GM12878 (cell line): ENCODE measurements around the gene PTGR3. TPM values are rescaled to one million over a fixed set of nuclear protein-coding genes. Genes with fewer than 3 reads are reported as not detected.

ENCODE experiments used
- ATF3 ChIP-seq: IDR thresholded peaks from 2 replicates; pipeline ENCODE4 v1.6.1; 2011; ENCODE audit warnings: low read depth, mild to moderate bottlenecking, low read length, moderate library complexity, borderline replicate concordance; ENCODE audit errors: extremely low read depth
- BCL11A ChIP-seq: IDR thresholded peaks from 2 replicates; pipeline ENCODE4 v1.6.1; 2011; ENCODE audit warnings: low read depth, low read length
- BCLAF1 ChIP-seq: fragments of 450-650 bp; IDR thresholded peaks from 2 replicates; pipeline ENCODE4 v1.6.1; 2017; ENCODE audit warnings: antibody characterized with exemption, mild to moderate bottlenecking, moderate library complexity
- BMI1 ChIP-seq: fragments of 450-650 bp; IDR thresholded peaks from 2 replicates; pipeline ENCODE4 v1.6.1; 2016; ENCODE audit warnings: mild to moderate bottlenecking, moderate library complexity, borderline replicate concordance
- CBFB ChIP-seq: IDR thresholded peaks from 2 replicates; pipeline ENCODE4 v1.6.1; 2016; ENCODE audit warnings: antibody characterized with exemption, low read depth
- CHD1 ChIP-seq: IDR thresholded peaks from 2 replicates; pipeline ENCODE4 v1.6.1; 2012; ENCODE audit warnings: low read depth, low read length, improper control_type of control experiment
- CREB1 ChIP-seq: IDR thresholded peaks from 2 replicates; pipeline ENCODE4 v1.6.1; 2012; ENCODE audit warnings: low read depth, mild to moderate bottlenecking, inconsistent platforms
- CTCF ChIP-seq, 3 experiments: IDR thresholded peaks in 2 of 3; conservative IDR thresholded peaks in 1 of 3; 2 replicates each; pipeline ENCODE4 v1.5.1; 2011; ENCODE audit warnings: low read depth in 3 of 3, low read length in 3 of 3, mild to moderate bottlenecking in 3 of 3, control low read depth in 2 of 3, moderate library complexity in 2 of 3, inconsistent platforms in 1 of 3, mixed read lengths in 1 of 3; ENCODE audit not compliant: control insufficient read depth in 2 of 3, insufficient read depth in 1 of 3; ENCODE audit errors: extremely low read depth in 1 of 3
- EZH2 ChIP-seq: IDR thresholded peaks from 2 replicates; pipeline ENCODE4 v1.6.1; 2012; ENCODE audit warnings: low read depth, mild to moderate bottlenecking, control low read depth, inconsistent platforms, low read length, borderline replicate concordance; ENCODE audit not compliant: control insufficient read depth
- FOXM1 ChIP-seq: IDR thresholded peaks from 2 replicates; pipeline ENCODE4 v1.6.1; 2012; ENCODE audit warnings: low read depth, mild to moderate bottlenecking, inconsistent platforms, low read length, moderate library complexity
- IRF3 ChIP-seq: fragments of 450-650 bp; IDR thresholded peaks from 2 replicates; pipeline ENCODE4 v1.6.1; 2014; ENCODE audit warnings: mild to moderate bottlenecking
- KDM1A ChIP-seq: fragments of 200-600 bp; sonication (generic); IDR thresholded peaks from 2 replicates; pipeline ENCODE4 v1.6.1; 2016; ENCODE audit warnings: borderline replicate concordance
- MTA2 ChIP-seq: fragments of 450-650 bp; IDR thresholded peaks from 2 replicates; pipeline ENCODE4 v1.6.1; 2016; ENCODE audit warnings: low read depth, mild to moderate bottlenecking, moderate library complexity
- MXI1 ChIP-seq: fragments of 150-350 bp; IDR thresholded peaks from 2 replicates; pipeline ENCODE4 v1.6.1; 2011; ENCODE audit warnings: low read depth, mild to moderate bottlenecking, inconsistent platforms, low read length, improper control_type of control experiment
- NR2F1 ChIP-seq: fragments of 450-650 bp; conservative IDR thresholded peaks from 2 replicates; pipeline ENCODE4 v1.6.1; 2017; ENCODE audit warnings: mild to moderate bottlenecking
- POLR2A ChIP-seq: IDR thresholded peaks from 2 replicates; pipeline ENCODE4 v1.6.1; 2011; ENCODE audit warnings: low read depth, mild to moderate bottlenecking, low read length
- POLR2AphosphoS5 ChIP-seq: IDR thresholded peaks from 2 replicates; pipeline ENCODE4 v1.6.1; 2011; ENCODE audit warnings: mild to moderate bottlenecking, low read length, inconsistent platforms
- RAD51 ChIP-seq: fragments of 450-650 bp; IDR thresholded peaks from 2 replicates; pipeline ENCODE4 v1.6.1; 2016; ENCODE audit warnings: moderate library complexity, mild to moderate bottlenecking, inconsistent platforms
- RCOR1 ChIP-seq: conservative IDR thresholded peaks from 2 replicates; pipeline ENCODE4 v1.6.1; 2012; ENCODE audit warnings: low read depth, low read length, improper control_type of control experiment
- SIX5 ChIP-seq: IDR thresholded peaks from 2 replicates; pipeline ENCODE4 v1.6.1; 2011; ENCODE audit warnings: mild to moderate bottlenecking, low read depth, low read length, moderate library complexity; ENCODE audit not compliant: severe bottlenecking
- SMAD1 ChIP-seq: fragments of 450-650 bp; IDR thresholded peaks from 2 replicates; pipeline ENCODE4 v1.6.1; 2018; ENCODE audit warnings: mild to moderate bottlenecking, low read depth; ENCODE audit not compliant: partially characterized antibody
- SMAD5 ChIP-seq: IDR thresholded peaks from 2 replicates; pipeline ENCODE4 v1.6.1; 2016; ENCODE audit warnings: antibody characterized with exemption, low read depth
- SREBF1 ChIP-seq: IDR thresholded peaks from 2 replicates; pipeline ENCODE4 v1.6.1; 2012; ENCODE audit warnings: mild to moderate bottlenecking, low read length
- TCF7 ChIP-seq: IDR thresholded peaks from 2 replicates; pipeline ENCODE4 v1.6.1; 2014; ENCODE audit warnings: antibody characterized with exemption, borderline replicate concordance
- USF2 ChIP-seq: IDR thresholded peaks from 2 replicates; pipeline ENCODE4 v1.6.1; 2011; ENCODE audit warnings: low read depth, low read length, improper control_type of control experiment, borderline replicate concordance
- polyA plus RNA-seq, 11 experiments: library from polyadenylated mRNA; depleted of rRNA in 4 of 11; unstranded in 6 of 11; stranded (reverse) in 5 of 11; fragments of >200 nt; fragmentation: Nextera tagmentation in 4 of 11; fragmentation: Illumina TruSeq in 1 of 11; extraction: Ambion mirVana in 4 of 11; extraction: Trizol in 1 of 11; gene quantifications; 1 replicate in 1 of 11; 2 replicates in 10 of 11; pipeline versions ENCODE4 v1.2.1 to v1.2.3, GENCODE V29; 2011 to 2016; ENCODE audit warnings: inconsistent platforms in 2 of 11, missing spikeins in 2 of 11, low read depth in 1 of 11
- total RNA-seq, 4 experiments: library from RNA; depleted of rRNA in 3 of 4; stranded (reverse); fragments of >200 nt in 3 of 4; fragmentation: Illumina TruSeq in 1 of 4; extraction: Trizol in 1 of 4; gene quantifications; 2 replicates each; pipeline versions ENCODE4 v1.2.1 to v1.2.3, GENCODE V29; 2013 to 2021

PTGR3 gene
- total and polyA plus RNA-seq, 10 of the 15 experiments (the other 5 are each of a cell fraction or from before 2014, with no cell fraction given): 6.2 to 69.8 (median 21.9) TPM

GRCh38 chr18:75209129-75209950, at the start of gene PTGR3 (continued):
- peak; percentile 70 for TF ChIP-seq NR2F1
- TF ChIP-seq BCLAF1: no peak
- no peak for TF ChIP-seq IRF3
- TF ChIP-seq RCOR1: no peak
- TF ChIP-seq ATF3: no peak
- TF ChIP-seq SREBF1: no peak
- no peak for TF ChIP-seq TCF7
- no peak for TF ChIP-seq EZH2
- no peak for TF ChIP-seq USF2
- no peak for TF ChIP-seq SIX5
- no peak for TF ChIP-seq RAD51
- TF ChIP-seq FOXM1: no peak
- no peak for TF ChIP-seq CHD1
- no peak for TF ChIP-seq BMI1
- TF ChIP-seq CBFB: no peak
- TF ChIP-seq MXI1: peak; percentile 21; the same call in 1 of the 2 replicates
- peak; percentile 74 for TF ChIP-seq POLR2A
- TF ChIP-seq MTA2: no peak
- no peak; the same call in 1 of the 2 replicates for TF ChIP-seq POLR2AphosphoS5
- no peak for TF ChIP-seq SMAD1
- no peak for TF ChIP-seq CREB1
- no peak; the same call in 1 of the 2 replicates for TF ChIP-seq SMAD5
- TF ChIP-seq CTCF (IDR thresholded peaks at IDR 0.05 in 2 of 3, conservative IDR thresholded peaks at IDR 0.05 in 1 of 3; ENCODE audit: control insufficient read depth in 2 of 3, extremely low read depth in 1 of 3, insufficient read depth in 1 of 3, low read depth in 3 of 3, low read length in 3 of 3): no peak
- TF ChIP-seq BCL11A: peak; percentile 4; the same call in 1 of the 2 replicates
- no peak for TF ChIP-seq KDM1A
